Muscle of back (tissue), 11 donors: ENCODE data around the gene DCAF12. TPM values are rescaled to one million over a fixed set of nuclear protein-coding genes. Genes with fewer than 3 reads are reported as not detected.
"Not testable (repeated sequence)": the region's sequence is repeated elsewhere in the genome, so short reads cannot be mapped to it uniquely, and the experiment has no call there.

Experiments
- DNase-seq, 3 donors: peaks; one replicate each; pipeline versions ENCODE4 v3.0.0 to v3.0.0-alpha.2; 2013
- polyA plus RNA-seq, 10 donors: library from polyadenylated mRNA; unstranded; fragments of 120-200 nt; gene quantifications; one replicate each; pipeline ENCODE4 v1.2.1, GENCODE V29; 2013; ENCODE audit not compliant: insufficient read length in 10 of 10

The DCAF12 gene
- polyA plus RNA-seq, 10 donors, result 33.6 to 60.3 (median 36.9) TPM

- no peak for DNase-seq
Measured at GRCh38 chr9:34072410-34072809, 54.1 kb downstream of the DCAF12 start.

- no peak for DNase-seq
Measured at GRCh38 chr9:34070606-34071324, 55.7 kb downstream of the DCAF12 start.

- no peak for DNase-seq
Measured at GRCh38 chr9:34069831-34070230, 56.7 kb downstream of the DCAF12 start.

GRCh38 chr9:34065541-34065940 lies 61.0 kb downstream of the DCAF12 start:
- DNase-seq, result no peak

GRCh38 chr9:34059954-34060353 lies 66.5 kb downstream of the DCAF12 start:
- DNase-seq, result no peak

GRCh38 chr9:34059281-34059680 lies 67.2 kb downstream of the DCAF12 start:
- DNase-seq, result no peak

- DNase-seq, result peak in 1 of 3 donors; percentile 18
Measured at GRCh38 chr9:34049630-34050384, 76.7 kb downstream of the DCAF12 start.

- peak; percentile 98 to 100 (median 98) for DNase-seq
Measured at GRCh38 chr9:34048727-34049629, 77.5 kb downstream of the DCAF12 start, which contains the start of gene UBAP2. UBAP2 (minus strand) TSS chr9:34048887; CDS start chr9:34017148, 31,739 bp downstream.

GRCh38 chr9:34047864-34048726 lies 78.4 kb downstream of the DCAF12 start:
- no peak for DNase-seq

- peak in 1 of 3 donors; percentile 23 for DNase-seq
Measured at GRCh38 chr9:34046784-34047379, 79.6 kb downstream of the DCAF12 start.

- DNase-seq, result no peak
Measured at GRCh38 chr9:34045903-34046302, 80.6 kb downstream of the DCAF12 start.

GRCh38 chr9:34042074-34042473 lies 84.4 kb downstream of the DCAF12 start:
- DNase-seq, result not testable (repeated sequence)

GRCh38 chr9:34038851-34039250 lies 87.6 kb downstream of the DCAF12 start:
- not testable (repeated sequence) for DNase-seq

GRCh38 chr9:34037626-34038025 lies 88.9 kb downstream of the DCAF12 start:
- no peak for DNase-seq

GRCh38 chr9:34036625-34037024 lies 89.9 kb downstream of the DCAF12 start:
- no peak for DNase-seq

Other genes with a start within 250 kb of the DCAF12 start
- 10 to 100 TPM; 42.7 to 81.4 (median 62.7) TPM for gene UBAP2, start 77.8 kb downstream of the DCAF12 start, polyA plus RNA-seq
- gene UBAP1, start 52.3 kb upstream of the DCAF12 start, polyA plus RNA-seq, result 10 to 100 TPM; 32.8 to 45.0 (median 36.9) TPM
- 10 to 100 TPM in 8 of 10 donors, 1 to 10 TPM in 2; 5.4 to 25.0 (median 14.8) TPM for gene KIF24, start 202.6 kb upstream of the DCAF12 start, polyA plus RNA-seq
- gene NUDT2, start 202.9 kb upstream of the DCAF12 start, polyA plus RNA-seq, result 10 to 100 TPM; 18.4 to 31.3 (median 26.0) TPM